K562 (cell line): ENCODE measurements around the gene ST6GAL1. TPM values are rescaled to one million over a fixed set of nuclear protein-coding genes. Genes with fewer than 3 reads are reported as not detected.
A peak's percentile ranks its signal among the peaks of the same experiment; 100 is the strongest.

Experiments used
- CBFA2T3 ChIP-seq: fragments of 450-650 bp; IDR thresholded peaks from 2 replicates; pipeline ENCODE4 v1.6.1; 2017
- ESRRA ChIP-seq: fragments of 450-650 bp; IDR thresholded peaks from 2 replicates; pipeline ENCODE4 v1.6.1; 2014; ENCODE audit warnings: low read depth, mild to moderate bottlenecking, moderate library complexity, borderline replicate concordance
- ETV5 ChIP-seq: sonication (generic); formaldehyde crosslinking; IDR thresholded peaks from 2 replicates; pipeline ENCODE4 v1.4.0; 2020; ENCODE audit warnings: low read depth, mild to moderate bottlenecking, missing genetic modification reagents
- HCFC1 ChIP-seq: IDR thresholded peaks from 2 replicates; pipeline ENCODE4 v1.6.1; 2012; ENCODE audit warnings: low read depth, low read length, improper control_type of control experiment
- HINFP ChIP-seq: fragments of 450-650 bp; conservative IDR thresholded peaks from 2 replicates; pipeline ENCODE4 v1.6.1; 2016; ENCODE audit warnings: missing genetic modification characterization, low read depth, mild to moderate bottlenecking, control low read depth, missing compliant biosample characterization
- HOXB6 ChIP-seq: fragments of 250-450 bp; sonication (Bioruptor Pico); IDR thresholded peaks from 2 replicates; pipeline ENCODE4 v1.5.1; 2022; ENCODE audit warnings: mild to moderate bottlenecking, borderline replicate concordance
- KAT7 ChIP-seq: sonication (generic); formaldehyde crosslinking; IDR thresholded peaks from 2 replicates; pipeline ENCODE4 v1.8.0; 2022; ENCODE audit warnings: missing genetic modification reagents, mild to moderate bottlenecking, borderline replicate concordance
- MED1 ChIP-seq: sonication (generic); formaldehyde crosslinking; IDR thresholded peaks from 2 replicates; pipeline ENCODE4 v1.8.1; 2023; ENCODE audit warnings: missing genetic modification reagents, borderline replicate concordance
- NCOA6 ChIP-seq: fragments of 450-650 bp; IDR thresholded peaks from 2 replicates; pipeline ENCODE4 v1.6.1; 2017; ENCODE audit warnings: mild to moderate bottlenecking
- NFRKB ChIP-seq: fragments of 450-650 bp; IDR thresholded peaks from 2 replicates; pipeline ENCODE4 v1.6.1; 2016; ENCODE audit warnings: low read depth
- TAF9B ChIP-seq: fragments of 450-650 bp; IDR thresholded peaks from 2 replicates; pipeline ENCODE4 v1.6.1; 2018; ENCODE audit warnings: mild to moderate bottlenecking; ENCODE audit not compliant: partially characterized antibody
- TRIM28 ChIP-seq: fragments of 450-650 bp; IDR thresholded peaks from 2 replicates; pipeline ENCODE4 v1.6.1; 2017
- ZNF175 ChIP-seq: fragments of 200-800 bp; sonication (Bioruptor generic); IDR thresholded peaks from 2 replicates; pipeline ENCODE4 v1.6.1; 2016; ENCODE audit warnings: low read depth, mild to moderate bottlenecking, missing genetic modification characterization, missing compliant biosample characterization
- ZNF212 ChIP-seq: fragments of 450-650 bp; formaldehyde crosslinking; IDR thresholded peaks from 2 replicates; pipeline ENCODE4 v1.4.0; 2020; ENCODE audit warnings: mild to moderate bottlenecking
- polyA plus RNA-seq, 8 experiments: library from polyadenylated mRNA; depleted of rRNA in 4 of 8; stranded (reverse) in 5 of 8; unstranded in 3 of 8; fragments of >200 nt; fragmentation: Nextera tagmentation in 2 of 8; fragmentation: Illumina TruSeq in 1 of 8; extraction: Ambion mirVana in 2 of 8; extraction: Trizol in 1 of 8; gene quantifications; 2 replicates each; pipeline versions ENCODE4 v1.2.1 to v1.2.3, GENCODE V29; 2011 to 2014; ENCODE audit warnings: inconsistent platforms in 1 of 8, missing spikeins in 1 of 8
- total RNA-seq, 7 experiments: library from RNA; depleted of rRNA in 6 of 7; stranded (reverse); fragments of >200 nt in 6 of 7; fragmentation: Illumina TruSeq in 2 of 7; extraction: Trizol in 2 of 7; gene quantifications; 2 replicates each; pipeline versions ENCODE4 v1.2.1 to v1.2.3, GENCODE V29; 2011 to 2021; ENCODE audit warnings: low replicate concordance in 1 of 7

Gene ST6GAL1
- total and polyA plus RNA-seq, 9 of the 15 experiments (the other 6 are each of a cell fraction or from before 2014, with no cell fraction given), result 31.9 to 145 (median 71.0) TPM

DNA sequence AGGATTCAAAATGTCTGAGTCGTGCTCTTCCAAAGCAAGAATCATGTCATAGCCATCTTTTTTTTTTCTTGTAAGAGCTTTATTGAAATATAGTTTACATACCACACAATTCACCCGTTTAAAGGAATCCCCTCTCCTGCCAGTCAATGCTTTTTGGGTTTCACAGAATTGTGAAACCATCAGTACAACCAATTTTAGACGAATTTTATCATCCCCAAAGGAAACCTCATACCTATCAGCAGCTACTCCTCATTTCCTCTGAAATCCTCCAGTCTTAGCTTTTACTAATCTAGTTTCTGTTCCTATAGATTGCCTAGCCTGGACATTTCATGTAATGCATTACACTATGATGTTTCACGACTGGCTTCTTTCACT is 48.2 kb upstream of the ST6GAL1 start (continued):
- TF ChIP-seq MED1 (CRISPR knock-in tag) (no peak), ETV5 (CRISPR knock-in tag) (no peak), NCOA6 (no peak), ZNF175 (CRISPR knock-in tag) (peak; percentile 46; the same call in 1 of the 2 replicates), TRIM28 (no peak), HCFC1 (no peak), NFRKB (peak; percentile 40; the same call in 1 of the 2 replicates), HINFP (no peak), HOXB6 (CRISPR knock-in tag) (no peak), KAT7 (CRISPR knock-in tag) (no peak), TAF9B (no peak), CBFA2T3 (peak; percentile 11; the same call in 1 of the 2 replicates), ESRRA (no peak), ZNF212 (CRISPR knock-in tag) (no peak)
